ENCODE data around the gene KDSR. TPM values are rescaled to one million over a fixed set of nuclear protein-coding genes. Genes with fewer than 3 reads are reported as not detected.

The KDSR gene
- total RNA-seq, 1 donor from 2014 or later: 35.7 TPM

- Mint-ChIP-seq H3K27ac (ENCODE audit: unreplicated experiment) (no peak overlapping the region), H3K9me3 (no peaks in the 10 kb centered on the region), H3K4me3 (no peak overlapping the region), H3K36me3 (ENCODE audit: low read depth) (peaks cover 3% of the 10 kb centered on the region), H3K4me1 (no peaks in the 10 kb centered on the region), H3K27me3 (ENCODE audit: low read depth) (no peaks in the 10 kb centered on the region)
- DNase-seq (ENCODE audit: low read depth, low spot score): no peak
- no peak for TF ChIP-seq CTCF (conservative IDR thresholded peaks at IDR 0.05)
Measured at GRCh38 chr18:63284173-63284799, 82.7 kb downstream of the KDSR start.

GRCh38 chr18:63283305-63284094 lies 83.5 kb downstream of the KDSR start:
- Mint-ChIP-seq H3K4me3 (no peak overlapping the region), H3K9me3 (peaks cover under 1% of the 10 kb centered on the region), H3K4me1 (no peaks in the 10 kb centered on the region), H3K36me3 (ENCODE audit: low read depth) (peaks cover 4% of the 10 kb centered on the region), H3K27me3 (ENCODE audit: low read depth) (no peaks in the 10 kb centered on the region), H3K27ac (ENCODE audit: unreplicated experiment) (no peak overlapping the region)
- TF ChIP-seq CTCF (conservative IDR thresholded peaks at IDR 0.05): no peak
- no peak for DNase-seq (ENCODE audit: low read depth, low spot score)

- Mint-ChIP-seq H3K9me3 (peaks cover 3% of the 10 kb centered on the region), H3K4me1 (no peaks in the 10 kb centered on the region), H3K27ac (ENCODE audit: unreplicated experiment) (no peak overlapping the region), H3K36me3 (ENCODE audit: low read depth) (peaks cover 7% of the 10 kb centered on the region), H3K27me3 (ENCODE audit: low read depth) (no peaks in the 10 kb centered on the region), H3K4me3 (no peak overlapping the region)
- no peak for DNase-seq (ENCODE audit: low read depth, low spot score)
- no peak for TF ChIP-seq CTCF (conservative IDR thresholded peaks at IDR 0.05)
Measured at GRCh38 chr18:63282793-63283192, 84.2 kb downstream of the KDSR start.

Other genes starting within 250 kb of the KDSR start
- 14.1 and 15.1 TPM in 2 replicates for gene BCL2, start 47.4 kb downstream of the KDSR start, total RNA-seq
- 34.2 and 41.8 TPM in 2 replicates for gene VPS4B, start 55.3 kb upstream of the KDSR start, total RNA-seq
- not detected in 2 replicates for gene SERPINB5, start 109.8 kb upstream of the KDSR start, total RNA-seq
- not detected in 2 replicates for gene SERPINB12, start 175.2 kb upstream of the KDSR start, total RNA-seq
- not detected in 2 replicates for gene SERPINB13, start 220.1 kb upstream of the KDSR start, total RNA-seq